Activated CD4-positive, CD25-positive, alpha-beta regulatory T cell (primary cell): Measurements from ENCODE around the gene TMC2.

Experiments
- DNase-seq, 4 experiments: peaks; one replicate each; lab custom pipeline; 2025; lab: John Stamatoyannopoulos, UW

Gene TMC2

DNA sequence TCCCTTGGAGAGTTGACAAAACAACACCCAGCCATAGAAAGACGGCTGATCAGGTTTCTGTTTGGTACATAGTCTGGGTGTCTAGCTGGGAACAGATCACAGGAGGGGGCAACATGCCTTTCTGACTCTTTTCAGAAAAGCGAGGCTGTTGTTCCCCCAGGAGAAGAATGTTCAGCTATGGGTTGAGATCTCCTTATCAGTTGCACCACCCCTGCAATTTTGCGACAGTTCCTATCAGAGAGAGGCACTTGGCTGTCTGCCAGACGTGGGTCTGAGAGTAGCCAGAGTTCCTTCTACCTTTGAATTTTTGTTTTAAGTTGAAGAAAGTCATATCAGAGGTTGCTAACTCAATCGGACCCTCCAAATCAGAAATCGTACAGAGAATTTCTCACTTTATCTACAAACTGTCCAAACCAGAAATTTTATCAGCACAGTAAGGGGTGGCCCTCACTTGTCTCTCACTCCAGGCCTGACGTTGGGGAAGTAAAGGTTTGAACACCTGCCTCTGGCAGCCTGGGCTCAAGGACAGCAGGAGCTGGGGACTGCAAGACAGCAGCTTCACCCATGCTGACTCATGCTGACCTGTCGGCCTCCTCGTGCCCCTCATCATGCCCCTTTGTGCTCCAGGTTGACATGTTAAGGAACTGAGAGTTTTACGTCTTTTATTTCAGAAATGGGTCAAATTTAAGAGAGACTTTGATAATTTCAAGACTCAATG, 42.3 kb downstream of the TMC2 start:
- DNase-seq = no peak

DNA sequence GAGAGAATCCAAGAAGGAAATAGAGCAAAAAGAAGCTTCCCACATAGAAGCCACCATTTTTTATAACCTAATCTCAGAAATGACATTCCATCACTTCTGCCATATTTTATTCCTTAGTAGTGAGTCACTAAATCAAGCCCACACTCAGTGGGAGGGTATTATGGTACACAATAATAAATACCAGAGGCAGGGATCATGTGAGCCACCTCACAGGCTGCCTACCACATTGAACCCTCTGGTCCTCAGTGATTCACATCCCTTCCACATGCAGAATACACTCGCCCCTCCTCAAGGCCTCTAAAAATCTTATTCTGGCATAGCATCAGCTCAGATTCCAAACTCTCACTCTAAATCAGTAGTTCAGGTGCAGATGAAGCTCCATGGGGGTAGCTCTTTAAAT, 49.4 kb downstream of the TMC2 start:
- DNase-seq = no peak

- no peak for DNase-seq
Observed at GRCh38 chr20:2593756-2594155, 57.4 kb downstream of the TMC2 start.

DNA sequence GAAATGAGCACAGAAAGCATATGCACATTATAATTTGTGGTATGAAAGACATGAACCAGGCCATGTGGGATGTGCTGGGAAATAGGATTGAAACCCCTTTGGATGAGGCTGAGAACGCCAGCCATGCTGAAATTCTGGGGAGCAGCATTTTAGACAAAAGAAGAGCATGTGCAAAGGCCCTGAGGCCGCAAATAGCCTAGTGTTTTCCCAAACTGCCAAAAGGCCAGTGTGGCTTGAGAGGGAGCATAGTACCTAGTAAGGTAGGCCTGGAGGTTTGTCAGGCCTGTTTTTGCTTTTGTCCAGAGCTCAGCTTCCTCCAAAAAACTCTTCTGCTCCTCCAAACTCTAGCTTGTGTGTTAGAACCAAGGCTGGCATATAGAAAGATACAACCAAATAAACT, 58.7 kb downstream of the TMC2 start:
- no peak for DNase-seq

DNA sequence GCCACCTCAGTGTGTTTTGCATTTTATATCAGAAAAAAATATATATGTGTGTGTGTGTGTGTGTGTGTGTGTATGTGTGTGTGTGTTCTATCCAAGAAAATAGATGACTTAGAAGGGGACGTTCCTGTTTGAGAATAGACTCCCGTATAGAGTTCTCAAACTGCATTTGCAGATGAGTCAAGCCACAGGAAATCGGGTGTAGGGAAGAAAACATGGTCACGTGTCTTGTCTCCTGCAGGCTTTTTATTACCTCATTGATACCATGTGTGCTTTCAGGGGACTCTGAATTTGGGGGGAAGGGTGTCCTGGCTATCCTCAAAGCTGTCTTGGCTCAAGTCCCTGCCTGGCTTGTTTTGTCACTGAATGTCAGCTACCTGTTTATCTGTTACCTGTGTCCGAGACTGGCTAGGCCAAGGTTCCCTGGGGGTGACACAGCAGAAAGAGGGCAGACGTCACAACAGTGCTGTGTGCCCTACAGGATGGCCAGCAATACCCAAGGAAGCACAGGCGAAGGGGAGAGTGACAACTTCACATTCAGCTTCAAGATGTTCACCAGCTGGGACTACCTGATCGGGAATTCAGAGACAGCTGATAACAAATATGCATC, 60.4 kb downstream of the TMC2 start:
- no peak for DNase-seq

DNA sequence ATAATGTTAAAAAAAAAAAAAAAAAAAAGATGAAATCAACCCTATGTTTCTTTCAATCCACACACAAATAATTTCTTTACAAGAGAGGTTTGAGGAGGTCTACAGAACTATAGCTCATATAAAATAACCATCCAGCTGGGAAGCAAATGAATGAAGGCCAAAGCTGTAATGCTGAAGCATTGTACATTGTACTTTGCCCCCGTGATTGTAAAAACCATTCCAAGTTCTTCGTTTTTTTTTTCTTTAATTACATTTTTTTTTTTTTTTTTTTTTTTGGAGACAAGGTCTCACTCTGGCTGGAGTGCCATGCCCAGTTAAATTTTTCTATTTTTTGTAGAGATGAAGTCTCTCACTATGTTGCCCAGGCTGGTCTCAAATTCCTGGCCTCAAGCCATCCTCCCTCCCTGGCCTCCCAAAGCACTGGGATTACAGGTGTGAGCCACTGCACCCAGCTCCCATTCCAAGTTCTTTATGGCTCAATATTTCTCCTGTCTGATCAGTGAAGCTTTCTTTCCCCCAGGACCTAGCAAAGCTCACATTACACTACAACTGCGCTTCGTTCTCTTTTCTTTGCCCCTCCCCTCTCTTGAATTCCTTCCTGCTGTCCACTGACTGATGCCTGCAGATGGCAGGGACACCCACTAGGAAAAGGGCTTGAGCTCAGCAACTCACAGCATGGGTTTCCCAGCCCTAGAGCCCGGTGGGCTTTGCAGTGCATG, 63.1 kb downstream of the TMC2 start:
- no peak for DNase-seq

DNA sequence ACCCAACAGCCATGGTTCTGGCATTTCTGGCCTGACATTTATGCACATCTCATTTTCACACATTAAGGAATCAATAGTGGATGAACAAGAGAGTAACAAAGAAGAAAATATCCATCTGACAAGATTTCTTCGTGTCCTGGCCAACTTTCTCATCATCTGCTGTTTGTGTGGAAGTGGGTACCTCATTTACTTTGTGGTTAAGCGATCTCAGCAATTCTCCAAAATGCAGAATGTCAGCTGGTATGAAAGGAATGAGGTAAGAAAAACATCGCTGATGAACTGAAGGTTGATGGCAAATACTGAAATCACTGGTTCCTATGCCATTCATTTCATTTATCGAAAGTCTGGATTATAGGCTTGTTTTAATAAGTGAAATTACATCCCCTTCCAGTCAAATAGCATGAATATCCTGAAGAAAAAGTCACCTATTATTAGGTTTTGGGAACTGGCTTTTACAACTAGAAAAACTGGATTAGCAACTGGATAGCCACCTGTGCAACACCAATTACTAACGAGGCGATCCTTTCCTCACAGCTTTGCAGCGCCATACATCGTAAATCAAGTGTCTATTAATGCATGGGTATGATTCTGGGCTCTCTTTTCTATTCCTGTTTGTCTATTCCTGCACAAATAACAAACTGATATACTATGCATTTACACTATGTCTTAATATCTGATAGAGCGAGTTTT, 65.8 kb downstream of the TMC2 start:
- DNase-seq = no peak

DNA sequence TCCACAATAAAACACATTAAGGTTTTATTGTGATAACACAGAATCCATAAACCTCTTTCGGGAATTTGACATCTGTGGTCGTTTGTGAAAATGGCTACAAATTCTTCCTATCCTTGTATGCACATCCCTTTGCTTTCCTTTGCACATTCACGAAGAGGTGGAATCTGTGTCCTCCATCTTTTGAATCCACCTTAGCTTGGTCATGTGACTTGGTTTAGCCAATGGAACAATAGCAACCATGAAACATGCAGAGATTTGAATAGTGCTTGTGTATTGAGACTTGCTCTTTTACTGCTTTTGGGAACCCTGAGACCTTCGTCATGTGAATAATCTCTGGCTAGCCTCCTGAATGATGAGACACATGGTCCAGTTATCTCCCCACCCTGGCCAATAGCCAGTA, 66.4 kb downstream of the TMC2 start:
- DNase-seq = no peak

DNA sequence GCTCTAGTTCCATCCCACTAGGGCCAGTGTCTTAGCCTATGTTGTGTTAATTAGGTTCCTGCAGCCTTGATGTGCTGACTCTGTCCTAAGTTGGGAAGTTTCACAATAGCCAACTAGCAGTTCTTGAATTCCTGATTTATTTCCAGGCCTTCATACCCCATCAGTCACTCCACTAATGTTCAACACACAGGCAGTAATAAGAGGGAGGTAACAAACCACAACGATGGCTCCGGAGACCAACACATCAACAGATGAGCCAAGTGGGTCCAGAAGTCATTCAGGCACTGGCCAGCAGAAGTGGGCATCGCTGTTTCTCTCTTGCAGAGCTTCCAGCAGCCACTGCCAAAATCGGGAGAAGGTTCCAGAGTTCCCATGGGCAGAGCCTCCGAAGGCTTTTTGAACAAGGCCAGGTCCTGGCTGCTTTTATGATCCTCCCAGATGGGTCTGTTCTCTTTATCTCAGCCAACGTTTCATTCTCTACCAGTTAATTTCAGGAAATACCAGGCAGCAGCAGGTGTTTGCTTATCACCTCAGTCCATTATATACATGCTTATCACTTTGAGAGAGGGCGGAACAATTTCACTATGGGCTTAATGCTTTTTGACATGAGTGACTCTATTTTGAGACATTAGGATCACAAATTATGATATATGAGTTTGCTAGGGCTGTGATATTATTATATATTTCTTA, 67.6 kb downstream of the TMC2 start:
- no peak for DNase-seq

DNA sequence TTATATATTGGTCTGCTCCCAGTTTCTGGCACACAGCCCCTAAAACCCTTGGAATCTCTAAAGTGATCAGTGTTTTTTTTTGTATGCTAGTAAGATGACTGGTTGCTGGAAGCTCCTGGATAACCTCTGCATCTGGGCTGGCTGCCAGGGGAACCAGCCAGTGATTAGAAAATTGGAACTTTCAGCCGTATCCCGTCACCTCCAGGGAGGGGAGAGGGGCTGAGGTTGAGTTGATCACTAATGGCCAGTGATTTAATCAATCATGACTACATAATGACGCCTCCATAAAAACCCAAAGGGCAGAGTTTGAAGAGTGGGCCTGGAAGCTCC, 68.1 kb downstream of the TMC2 start:
- no peak for DNase-seq

GRCh38 chr20:2606507-2607006, 70.2 kb downstream of the TMC2 start:
- no peak for DNase-seq

DNA sequence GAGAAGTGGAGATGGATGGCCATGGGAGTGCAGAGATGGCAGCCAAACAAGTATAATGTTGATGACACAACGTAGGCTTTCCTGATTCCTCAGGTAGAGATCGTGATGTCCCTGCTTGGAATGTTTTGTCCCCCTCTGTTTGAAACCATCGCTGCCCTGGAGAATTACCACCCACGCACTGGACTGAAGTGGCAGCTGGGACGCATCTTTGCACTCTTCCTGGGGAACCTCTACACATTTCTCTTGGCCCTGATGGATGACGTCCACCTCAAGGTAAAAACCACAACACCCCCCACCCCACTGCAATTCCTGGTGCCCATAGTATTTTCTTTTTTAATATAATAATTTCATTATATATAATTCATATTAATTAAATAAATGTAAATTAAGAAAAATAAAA, 74.0 kb downstream of the TMC2 start:
- DNase-seq = no peak

GRCh38 chr20:2610941-2611720, 74.8 kb downstream of the TMC2 start:
- no peak for DNase-seq

DNA sequence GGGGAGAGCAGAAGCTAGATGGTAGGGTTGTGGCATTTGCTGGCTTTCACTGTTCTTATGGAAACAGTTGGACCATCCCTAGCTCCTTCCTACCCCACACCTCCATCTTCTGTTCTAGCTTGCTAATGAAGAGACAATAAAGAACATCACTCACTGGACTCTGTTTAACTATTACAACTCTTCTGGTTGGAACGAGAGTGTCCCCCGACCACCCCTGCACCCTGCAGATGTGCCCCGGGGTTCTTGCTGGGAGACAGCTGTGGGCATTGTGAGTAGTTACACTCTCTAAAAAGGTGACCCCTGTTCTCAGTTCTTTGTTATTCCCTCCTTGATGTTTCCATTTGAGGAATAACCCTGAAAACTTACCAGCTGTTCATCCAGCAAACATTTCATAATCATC, 75.7 kb downstream of the TMC2 start:
- DNase-seq = no peak

GRCh38 chr20:2616634-2617033, 80.3 kb downstream of the TMC2 start:
- no peak for DNase-seq

DNA sequence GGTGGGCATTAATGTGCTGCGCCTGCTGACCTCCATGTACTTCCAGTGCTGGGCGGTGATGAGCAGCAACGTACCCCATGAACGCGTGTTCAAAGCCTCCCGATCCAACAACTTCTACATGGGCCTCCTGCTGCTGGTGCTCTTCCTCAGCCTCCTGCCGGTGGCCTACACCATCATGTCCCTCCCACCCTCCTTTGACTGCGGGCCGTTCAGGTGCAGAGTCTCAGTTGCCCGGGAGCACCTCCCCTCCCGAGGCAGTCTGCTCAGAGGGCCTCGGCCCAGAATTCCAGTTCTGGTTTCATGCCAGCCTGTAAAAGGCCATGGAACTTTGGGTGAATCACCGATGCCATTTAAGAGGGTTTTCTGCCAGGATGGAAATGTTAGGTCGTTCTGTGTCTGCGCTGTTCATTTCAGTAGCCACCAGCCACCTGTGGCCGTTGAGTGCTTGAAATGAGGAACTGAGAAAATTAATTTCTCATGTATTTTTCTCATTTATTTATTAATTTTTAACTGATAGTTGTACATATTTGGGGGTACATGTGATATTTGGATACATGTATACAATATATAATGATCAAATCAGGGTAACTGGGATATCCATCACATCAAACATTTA, 80.8 kb downstream of the TMC2 start:
- DNase-seq = no peak

GRCh38 chr20:2618815-2619214, 82.4 kb downstream of the TMC2 start:
- DNase-seq = no peak

GRCh38 chr20:2619337-2619736, 83.0 kb downstream of the TMC2 start:
- DNase-seq = no peak

DNA sequence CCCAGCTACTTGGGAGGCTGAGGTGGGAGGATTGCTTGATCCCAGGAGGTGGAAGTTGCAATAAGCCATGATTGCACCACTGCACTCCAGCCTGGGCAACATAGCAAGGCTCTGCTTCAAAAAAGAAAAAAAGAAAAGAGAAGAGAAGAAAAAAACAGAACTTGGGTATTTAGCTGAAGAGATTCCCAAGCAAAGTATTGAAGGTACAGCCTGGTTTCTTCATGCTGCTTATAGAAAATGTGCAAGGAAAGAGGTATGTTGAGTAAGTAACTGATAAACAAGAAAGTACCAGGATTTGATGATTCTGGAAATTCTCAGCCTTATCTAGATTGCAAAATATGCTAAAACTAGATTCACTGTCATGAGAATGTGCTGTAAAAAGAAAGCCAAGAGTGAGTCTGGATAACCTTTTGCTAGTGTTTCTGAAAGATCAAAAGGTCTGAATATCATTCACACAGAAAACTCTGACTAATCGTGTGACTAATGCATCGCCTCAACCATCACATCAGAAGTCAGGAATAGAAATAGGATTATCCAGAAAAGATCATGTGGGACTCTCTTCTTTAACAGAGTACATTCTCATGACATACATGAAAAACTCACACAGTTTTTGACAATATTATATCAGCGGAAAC, 83.7 kb downstream of the TMC2 start:
- no peak for DNase-seq

GRCh38 chr20:2624190-2624589, 87.8 kb downstream of the TMC2 start:
- DNase-seq = no peak
